T-cell (primary cell): ENCODE measurements around the gene LRRC34. TPM values are rescaled to one million over a fixed set of nuclear protein-coding genes. Genes with fewer than 3 reads are reported as not detected.

Experiments
- ATAC-seq, 4 experiments: fragments of 200-7000 bp in 3 of 4; fragments of 150-1000 bp in 1 of 4; cut with Tn5 transposase; replicated peaks in 1 of 4; 1 replicate in 3 of 4; 2 replicates in 1 of 4; pipeline ENCODE4 v1.10.0; 2021; ENCODE audit warnings: moderate library complexity in 3 of 4, mild to moderate bottlenecking in 2 of 4, moderate number of reproducible peaks in 1 of 4
- CTCF ChIA-PET, 2 donors: fragments of 300-600 bp; sonication (Branson Sonifier 250); formaldehyde crosslinking; loops; one replicate each; lab custom pipeline; 2022; ENCODE audit warnings: antibody characterized with exemption in 2 of 2; lab: Charles Lee
- POLR2A ChIA-PET, 2 donors: fragments of 300-600 bp; sonication (Branson Sonifier 250); formaldehyde crosslinking; loops; one replicate each; lab custom pipeline; 2022; ENCODE audit warnings: antibody characterized with exemption in 2 of 2; lab: Charles Lee
- DNase-seq, 35 experiments: peaks; one replicate each; pipeline versions ENCODE4 v3.0.0 to v3.0.0-alpha.2; 2013 to 2023
- H3K27ac ChIP-seq: one replicate; pipeline ENCODE4 v1.5.1; 2013; ENCODE audit warnings: low read length
- H3K27me3 ChIP-seq, 2 experiments: replicated peaks in 1 of 2; 1 replicate in 1 of 2; 2 replicates in 1 of 2; pipeline versions ENCODE4 v1.6.1 to v1.7.0; 2013; ENCODE audit warnings: low read length in 1 of 2, mixed read lengths in 1 of 2; ENCODE audit not compliant: control insufficient read depth in 2 of 2, insufficient read depth in 2 of 2; ENCODE audit errors: extremely low read depth in 1 of 2
- H3K36me3 ChIP-seq, 2 donors: 1 replicate in 1 of 2; 2 replicates in 1 of 2; pipeline versions ENCODE4 v1.6.1 to v1.7.0; 2013; ENCODE audit warnings: low read length in 1 of 2; ENCODE audit not compliant: control insufficient read depth in 2 of 2, insufficient read depth in 1 of 2; ENCODE audit errors: extremely low read depth in 1 of 2
- H3K4me1 ChIP-seq, 2 experiments: 1 replicate in 1 of 2; 2 replicates in 1 of 2; pipeline versions ENCODE4 v1.6.1 to v1.7.0; 2013; ENCODE audit warnings: low read length in 2 of 2, mixed read lengths in 1 of 2; ENCODE audit not compliant: insufficient read depth in 2 of 2, control insufficient read depth in 1 of 2; ENCODE audit errors: extremely low read depth in 1 of 2
- H3K4me3 ChIP-seq, 2 donors: 1 replicate in 1 of 2; 2 replicates in 1 of 2; pipeline versions ENCODE4 v1.5.1 to v1.7.0; 2013; ENCODE audit warnings: mild to moderate bottlenecking in 2 of 2, low read length in 1 of 2, moderate library complexity in 1 of 2; ENCODE audit not compliant: control insufficient read depth in 1 of 2; ENCODE audit errors: extremely low read depth in 1 of 2
- H3K9me3 ChIP-seq: 2 replicates; pipeline ENCODE4 v1.7.0; 2013
- H3K27ac Mint-ChIP-seq, 2 donors: one replicate each; pipeline ENCODE4 v1.8.0; 2020 to 2021; ENCODE audit warnings: mild to moderate bottlenecking in 2 of 2, mixed read lengths in 2 of 2
- H3K27me3 Mint-ChIP-seq, 2 donors: one replicate each; pipeline ENCODE4 v1.8.0; 2021 to 2022; ENCODE audit warnings: mixed read lengths in 2 of 2
- H3K36me3 Mint-ChIP-seq: one replicate; pipeline ENCODE4 v1.8.0; 2021; ENCODE audit warnings: mixed read lengths
- H3K4me1 Mint-ChIP-seq, 3 donors: one replicate each; pipeline ENCODE4 v1.8.0; 2020 to 2022; ENCODE audit warnings: mixed read lengths in 3 of 3, mild to moderate bottlenecking in 1 of 3
- H3K4me3 Mint-ChIP-seq, 3 donors: one replicate each; pipeline ENCODE4 v1.8.0; 2020 to 2022; ENCODE audit warnings: mild to moderate bottlenecking in 3 of 3, mixed read lengths in 3 of 3, moderate library complexity in 3 of 3
- H3K9me3 Mint-ChIP-seq, 3 donors: one replicate each; pipeline ENCODE4 v1.8.0; 2020 to 2022; ENCODE audit warnings: mixed read lengths in 3 of 3
- WGBS: methylation state at CpG from one replicate; pipeline ENCODE4 v1.1.5; 2013; ENCODE audit warnings: missing lambda C conversion rate; ENCODE audit not compliant: insufficient coverage; 5-methylcytosine and 5-hydroxymethylcytosine counted together
- total RNA-seq, 35 experiments: library from RNA in 6 of 35; stranded (reverse) in 6 of 35; fragments of 120-200 nt in 1 of 35; gene quantifications; one replicate each; pipeline versions ENCODE4 v1.2.1 to v1.2.4 and lab custom pipeline; 2013 to 2026

The LRRC34 gene
- total RNA-seq, 5 donors from 2014 or later (not counting 1 experiment from before 2014, with no cell fraction given): 0.28 to 1.6 (median 0.92) TPM

GRCh38 chr3:169811631-169812331 lies 923 bp downstream of the LRRC34 start:
- POLR2A ChIA-PET: no interaction called here
- 7% methylated on average over 22 of the region's 29 CpGs for WGBS
- CTCF ChIA-PET: interaction anchor here (0.5 to 0.8 kb wide), 4 partner anchors 11 to 52 kb away, joined by 3 read pairs; no protein-coding TSS in a partner anchor
- H3K27me3 ChIP-seq: peaks cover 0 to 10% of the 10 kb centered on the region in 2 experiments
- H3K9me3 ChIP-seq: peaks cover 4% of the 10 kb centered on the region
- Mint-ChIP-seq H3K4me3 (peak overlapping the region; percentile 74 to 94 (median 78)), H3K27ac (no peak overlapping the region), H3K27me3 (peaks cover 0 to 2% of the 10 kb centered on the region in 2 donors), H3K4me1 (peaks cover 27 to 29% (median 29%) of the 10 kb centered on the region in 3 donors), H3K9me3 (peaks cover 4 to 11% (median 10%) of the 10 kb centered on the region in 3 donors), H3K36me3 (peaks cover 7% of the 10 kb centered on the region)
- no peaks in the 10 kb centered on the region for H3K36me3 ChIP-seq
- DNase-seq: peak in 11 of 35 experiments; percentile 4 to 35 (median 11)
- no peak overlapping the region for H3K27ac ChIP-seq
- H3K4me1 ChIP-seq: peaks cover 3 to 26% of the 10 kb centered on the region in 2 experiments
- peak; percentile 24 to 34 (median 26) for ATAC-seq
- peak overlapping the region; percentile 62 to 84 for H3K4me3 ChIP-seq

- Mint-ChIP-seq H3K4me3 (no peak overlapping the region), H3K27ac (no peak overlapping the region), H3K9me3 (no peaks in the 10 kb centered on the region), H3K27me3 (peaks cover 0 to 2% of the 10 kb centered on the region in 2 donors), H3K36me3 (no peaks in the 10 kb centered on the region), H3K4me1 (peaks cover 26 to 28% (median 26%) of the 10 kb centered on the region in 3 donors)
- Histone ChIP-seq H3K4me1 (peaks cover 3 to 26% of the 10 kb centered on the region in 2 experiments), H3K9me3 (no peaks in the 10 kb centered on the region), H3K27me3 (peaks cover 0 to 8% of the 10 kb centered on the region in 2 experiments), H3K4me3 (no peak overlapping the region), H3K27ac (no peak overlapping the region), H3K36me3 (no peaks in the 10 kb centered on the region)
- ATAC-seq: no peak
- ChIA-PET POLR2A (interaction anchor here (0.6 kb wide), 4 partner anchors 16 to 1627 kb away, joined by 4 to 7 read pairs (median 5); no protein-coding TSS in a partner anchor), CTCF (interaction anchor here in 1 of 2 donors (0.6 to 0.8 kb wide), 4 partner anchors 35 to 244 kb away, joined by 3 to 5 read pairs (median 4); partner anchors contain the start of gene MECOM)
- 60% methylated on average over 1 of the region's 2 CpGs for WGBS
- no peak for DNase-seq
Observed at GRCh38 chr3:169809230-169809795, 3.4 kb downstream of the LRRC34 start.

- no peaks in the 10 kb centered on the region for H3K4me1 ChIP-seq
- no peak overlapping the region for H3K27ac ChIP-seq
- no peaks in the 10 kb centered on the region for H3K36me3 ChIP-seq
- ATAC-seq: no peak
- no peak overlapping the region for H3K27ac Mint-ChIP-seq
- ChIA-PET POLR2A (no interaction called here), CTCF (no interaction called here)
- no peaks in the 10 kb centered on the region for H3K27me3 ChIP-seq
- peaks cover 3 to 6% (median 4%) of the 10 kb centered on the region in 3 donors for H3K4me1 Mint-ChIP-seq
- no peak overlapping the region for H3K4me3 Mint-ChIP-seq
- no peaks in the 10 kb centered on the region for H3K27me3 Mint-ChIP-seq
- no CpG with 5 or more reads among the region's 3 CpGs for WGBS
- no peak overlapping the region for H3K4me3 ChIP-seq
- no peaks in the 10 kb centered on the region for H3K36me3 Mint-ChIP-seq
- H3K9me3 ChIP-seq: no peaks in the 10 kb centered on the region
- no peak for DNase-seq
- no peaks in the 10 kb centered on the region for H3K9me3 Mint-ChIP-seq
Observed at GRCh38 chr3:169804681-169805080, 8.0 kb downstream of the LRRC34 start.

GRCh38 chr3:169792359-169792758 lies 20.3 kb downstream of the LRRC34 start:
- peaks cover 0 to 5% of the 10 kb centered on the region in 2 donors for H3K36me3 ChIP-seq

GRCh38 chr3:169790687-169791429 lies 21.8 kb downstream of the LRRC34 start:
- no peaks in the 10 kb centered on the region for H3K27me3 Mint-ChIP-seq
- Histone ChIP-seq H3K27me3 (no peaks in the 10 kb centered on the region), H3K27ac (no peak overlapping the region), H3K4me1 (no peaks in the 10 kb centered on the region), H3K36me3 (peaks cover 0 to 16% of the 10 kb centered on the region in 2 donors), H3K4me3 (no peak overlapping the region), H3K9me3 (no peaks in the 10 kb centered on the region)
- DNase-seq (no peak), ATAC-seq (no peak)
- H3K4me1 Mint-ChIP-seq: peaks cover 0 to 7% (median 2%) of the 10 kb centered on the region in 3 donors
- ChIA-PET CTCF (interaction anchor here in 1 of 2 donors (1.3 kb wide), 1 partner anchor 71 kb away, joined by 4 read pairs; no protein-coding TSS in a partner anchor), POLR2A (no interaction called here)
- peaks cover 34% of the 10 kb centered on the region for H3K36me3 Mint-ChIP-seq
- H3K9me3 Mint-ChIP-seq: no peaks in the 10 kb centered on the region
- H3K4me3 Mint-ChIP-seq: no peak overlapping the region
- H3K27ac Mint-ChIP-seq: no peak overlapping the region
- 80% methylated on average over 2 of the region's 4 CpGs for WGBS

More at GRCh38 chr3:169792359-169792758, 20.3 kb downstream of the LRRC34 start:
- Histone ChIP-seq H3K27me3 (no peaks in the 10 kb centered on the region), H3K4me1 (no peaks in the 10 kb centered on the region), H3K9me3 (no peaks in the 10 kb centered on the region), H3K4me3 (no peak overlapping the region), H3K27ac (no peak overlapping the region)
- WGBS: 80% methylated on average over 1 of the region's 1 CpG
- ATAC-seq (no peak), DNase-seq (no peak)
- no peaks in the 10 kb centered on the region for H3K9me3 Mint-ChIP-seq
- peaks cover 22% of the 10 kb centered on the region for H3K36me3 Mint-ChIP-seq
- H3K4me1 Mint-ChIP-seq: peaks cover 0 to 4% (median 2%) of the 10 kb centered on the region in 3 donors
- H3K27me3 Mint-ChIP-seq: no peaks in the 10 kb centered on the region
- CTCF ChIA-PET: no interaction called here
- no peak overlapping the region for H3K27ac Mint-ChIP-seq
- no peak overlapping the region for H3K4me3 Mint-ChIP-seq
- POLR2A ChIA-PET: no interaction called here

GRCh38 chr3:169790219-169790618 lies 22.5 kb downstream of the LRRC34 start:
- no peaks in the 10 kb centered on the region for H3K9me3 Mint-ChIP-seq
- H3K4me3 Mint-ChIP-seq: no peak overlapping the region
- Histone ChIP-seq H3K27ac (no peak overlapping the region), H3K4me1 (no peaks in the 10 kb centered on the region), H3K36me3 (peaks cover 0 to 21% of the 10 kb centered on the region in 2 donors), H3K27me3 (no peaks in the 10 kb centered on the region), H3K4me3 (no peak overlapping the region), H3K9me3 (no peaks in the 10 kb centered on the region)
- H3K27me3 Mint-ChIP-seq: no peaks in the 10 kb centered on the region
- peaks cover 0 to 7% (median 2%) of the 10 kb centered on the region in 3 donors for H3K4me1 Mint-ChIP-seq
- DNase-seq (no peak), ATAC-seq (no peak)
- no peak overlapping the region for H3K27ac Mint-ChIP-seq
- POLR2A ChIA-PET: no interaction called here
- CTCF ChIA-PET: interaction anchor here in 1 of 2 donors (1.3 kb wide), 1 partner anchor 72 kb away, joined by 4 read pairs; no protein-coding TSS in a partner anchor
- H3K36me3 Mint-ChIP-seq: peaks cover 40% of the 10 kb centered on the region
